ENCODE measurements around the gene TBXAS1.
"Not testable (repeated sequence)": the region's sequence is repeated elsewhere in the genome, so short reads cannot be mapped to it uniquely, and the experiment has no call there.

DNA sequence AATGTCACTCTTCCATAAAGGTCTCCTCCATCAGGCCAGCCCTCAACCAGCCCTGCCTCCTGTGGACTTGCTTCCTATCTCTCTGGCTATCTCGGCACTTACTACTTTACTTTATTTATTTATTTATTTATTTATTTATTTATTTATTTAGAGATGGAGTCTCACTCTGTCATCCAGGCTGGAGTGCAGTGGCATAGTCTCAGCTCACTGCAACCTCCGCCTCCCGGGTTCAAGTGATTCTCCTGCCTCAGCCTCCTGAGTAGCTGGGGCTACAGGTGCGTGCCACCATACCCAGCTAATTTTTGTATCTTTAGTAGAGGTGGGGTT lies 14.1 kb downstream of the TBXAS1 start:
- TF ChIP-seq, protein P1, sequence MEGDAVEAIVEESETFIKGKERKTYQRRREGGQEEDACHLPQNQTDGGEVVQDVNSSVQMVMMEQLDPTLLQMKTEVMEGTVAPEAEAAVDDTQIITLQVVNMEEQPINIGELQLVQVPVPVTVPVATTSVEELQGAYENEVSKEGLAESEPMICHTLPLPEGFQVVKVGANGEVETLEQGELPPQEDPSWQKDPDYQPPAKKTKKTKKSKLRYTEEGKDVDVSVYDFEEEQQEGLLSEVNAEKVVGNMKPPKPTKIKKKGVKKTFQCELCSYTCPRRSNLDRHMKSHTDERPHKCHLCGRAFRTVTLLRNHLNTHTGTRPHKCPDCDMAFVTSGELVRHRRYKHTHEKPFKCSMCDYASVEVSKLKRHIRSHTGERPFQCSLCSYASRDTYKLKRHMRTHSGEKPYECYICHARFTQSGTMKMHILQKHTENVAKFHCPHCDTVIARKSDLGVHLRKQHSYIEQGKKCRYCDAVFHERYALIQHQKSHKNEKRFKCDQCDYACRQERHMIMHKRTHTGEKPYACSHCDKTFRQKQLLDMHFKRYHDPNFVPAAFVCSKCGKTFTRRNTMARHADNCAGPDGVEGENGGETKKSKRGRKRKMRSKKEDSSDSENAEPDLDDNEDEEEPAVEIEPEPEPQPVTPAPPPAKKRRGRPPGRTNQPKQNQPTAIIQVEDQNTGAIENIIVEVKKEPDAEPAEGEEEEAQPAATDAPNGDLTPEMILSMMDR (conservative IDR thresholded peaks at IDR 0.05; ENCODE audit: low read length) = not testable (repeated sequence)
- not testable (repeated sequence) for TF ChIP-seq EZH2phosphoT487 (IDR thresholded peaks at IDR 0.05; ENCODE audit: borderline replicate concordance, low read depth, low read length)
